ENCODE data around the gene FANCM.
"Not testable (repeated sequence)": the region's sequence is repeated elsewhere in the genome, so short reads cannot be mapped to it uniquely, and the experiment has no call there.

Gene FANCM

GRCh38 chr14:45140661-45141187, 5.0 kb downstream of the FANCM start:
- DNase-seq (ENCODE audit: low read depth): no peak

- DNase-seq (ENCODE audit: low read depth): not testable (repeated sequence)
Observed at GRCh38 chr14:45142083-45142482, 6.4 kb downstream of the FANCM start.

DNA sequence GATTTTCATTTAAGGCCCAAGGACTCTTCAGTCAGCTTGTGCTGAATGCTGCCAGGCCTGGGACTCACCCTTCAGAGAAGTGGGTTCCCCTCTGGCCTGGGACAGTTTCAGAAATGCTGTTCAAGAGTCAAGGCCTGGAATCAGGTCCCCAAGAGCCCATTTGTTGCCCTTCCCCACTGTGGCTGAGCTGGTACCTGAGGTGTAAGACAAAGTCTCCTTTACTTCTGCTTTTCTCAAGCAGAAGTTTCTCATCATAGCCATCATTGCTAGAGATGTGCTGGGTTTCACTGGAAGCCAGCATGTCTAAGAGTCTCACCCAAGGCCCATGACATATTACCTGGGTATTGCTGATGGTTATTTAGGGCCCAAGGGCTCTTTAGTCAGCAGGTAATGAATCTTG, 8.9 kb downstream of the FANCM start:
- DNase-seq (ENCODE audit: low read depth): no peak

GRCh38 chr14:45145214-45145613, 9.5 kb downstream of the FANCM start:
- DNase-seq (ENCODE audit: low read depth): no peak

DNA sequence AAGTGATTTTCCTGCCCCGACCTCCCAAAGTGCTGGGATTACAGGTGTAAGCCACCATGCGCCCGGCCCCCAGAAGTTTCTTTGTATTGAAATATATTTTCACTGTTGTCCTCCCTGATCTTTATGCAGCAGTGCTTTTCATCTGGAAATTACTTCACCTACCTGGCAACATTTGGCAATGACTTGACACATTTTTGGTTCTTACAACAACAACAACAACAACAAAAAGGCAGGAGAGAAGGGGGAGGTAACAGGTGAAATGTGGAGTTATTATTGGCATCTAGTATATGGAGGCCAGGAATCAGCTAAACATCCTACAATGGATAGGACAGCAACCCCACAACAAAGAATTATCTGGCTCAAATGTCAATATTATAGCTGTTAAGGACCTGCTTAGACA, 13.9 kb downstream of the FANCM start:
- no peak for DNase-seq (ENCODE audit: low read depth)

DNA sequence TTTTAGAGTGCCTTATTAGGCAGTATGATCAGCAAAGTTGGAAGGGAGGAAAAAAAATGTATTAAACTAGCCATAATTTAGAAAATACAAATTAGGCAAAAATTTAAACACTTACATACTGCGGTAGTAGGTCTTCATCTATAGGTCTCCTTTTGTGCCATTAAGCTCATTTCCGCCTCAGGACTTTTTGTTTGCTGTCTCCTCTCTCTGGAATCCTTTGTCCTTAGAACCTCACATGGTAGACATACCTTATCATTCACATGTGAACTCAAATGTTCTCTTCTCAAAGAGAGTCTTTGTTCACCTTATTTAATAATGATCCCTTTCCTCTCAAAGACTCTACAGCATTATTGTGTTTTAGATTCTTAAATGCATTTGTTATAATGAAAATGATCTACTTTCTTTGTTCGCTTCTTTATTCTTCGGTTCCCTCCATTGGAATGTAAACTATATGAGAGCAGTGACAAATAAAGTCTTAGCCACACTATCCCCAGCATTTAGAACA, 14.7 kb downstream of the FANCM start:
- no peak for DNase-seq (ENCODE audit: low read depth)

DNA sequence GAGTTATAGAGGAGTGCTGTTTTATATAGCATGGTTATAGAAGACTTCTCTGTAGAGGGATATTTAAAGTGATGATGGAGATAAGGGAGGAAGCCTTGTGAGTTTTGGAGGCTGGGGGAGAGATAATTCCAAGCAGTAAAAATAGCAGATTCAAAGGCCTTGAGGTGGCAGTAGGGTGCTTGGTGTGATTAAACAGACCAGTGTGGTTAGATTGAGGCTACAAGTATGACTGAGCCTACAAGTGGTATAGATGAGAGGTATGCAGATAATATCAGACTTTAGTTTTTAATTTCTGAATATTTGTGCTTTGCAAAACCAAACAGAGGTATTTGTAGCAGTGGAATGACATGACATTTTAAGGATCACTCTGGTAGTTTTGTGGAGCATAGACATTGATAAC, 20.3 kb downstream of the FANCM start:
- no peak for DNase-seq (ENCODE audit: low read depth)

- DNase-seq (ENCODE audit: low read depth): no peak
Observed at GRCh38 chr14:45169906-45170305, 34.2 kb downstream of the FANCM start.

- DNase-seq (ENCODE audit: low read depth): no peak
Observed at GRCh38 chr14:45177076-45177475, 41.3 kb downstream of the FANCM start.

- no peak for DNase-seq (ENCODE audit: low read depth)
Observed at GRCh38 chr14:45181329-45181728, 45.6 kb downstream of the FANCM start.

DNA sequence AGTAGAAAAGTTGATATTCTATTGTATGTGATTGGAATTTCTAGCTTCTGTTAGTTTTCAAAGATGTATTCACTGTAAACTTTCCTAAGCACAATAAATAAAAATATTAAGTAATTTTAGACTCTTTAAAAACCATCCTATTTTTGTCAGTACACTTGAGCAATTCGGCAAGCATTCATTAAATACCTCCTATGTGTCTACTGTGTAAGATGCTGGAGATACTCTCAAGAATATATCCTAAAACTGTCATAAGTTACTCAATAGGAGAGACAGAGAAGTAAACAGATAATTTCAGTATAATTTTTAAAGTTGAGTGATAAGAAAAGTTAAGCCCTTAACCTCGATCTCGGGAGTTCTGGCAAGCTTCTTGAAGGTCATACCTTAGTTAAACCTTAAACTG, 46.1 kb downstream of the FANCM start:
- no peak for DNase-seq (ENCODE audit: low read depth)

DNA sequence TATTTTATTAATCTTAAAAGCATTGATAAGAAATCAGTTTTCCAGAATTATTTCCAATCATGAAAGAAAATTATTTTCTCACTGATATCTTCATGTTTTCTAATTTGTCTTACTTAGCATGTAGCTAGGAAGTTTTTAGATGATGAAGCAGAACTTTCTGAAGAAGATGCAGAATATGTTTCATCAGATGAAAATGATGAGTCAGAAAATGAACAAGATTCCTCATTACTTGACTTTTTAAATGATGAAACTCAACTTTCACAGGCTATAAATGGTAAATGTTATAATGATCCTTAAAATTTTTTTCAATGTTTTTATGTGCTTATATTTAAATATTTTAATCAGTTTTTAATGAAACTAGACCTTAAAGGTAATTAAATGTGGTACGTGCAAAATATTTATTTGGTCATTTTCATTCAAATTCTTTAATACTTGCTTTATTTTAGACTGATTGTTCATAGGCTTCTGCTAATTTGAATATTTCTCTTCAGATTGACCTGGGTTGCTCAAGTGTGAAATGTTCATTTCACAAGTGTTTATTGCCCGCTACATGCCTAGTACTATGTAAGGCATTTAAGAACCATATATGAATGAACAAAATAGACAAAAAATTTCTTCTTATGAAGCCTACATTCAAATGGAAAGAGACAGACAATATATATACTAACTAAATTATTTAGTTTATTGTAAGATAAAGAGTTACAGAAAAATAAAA, 49.5 kb downstream of the FANCM start:
- no peak for DNase-seq (ENCODE audit: low read depth)

DNA sequence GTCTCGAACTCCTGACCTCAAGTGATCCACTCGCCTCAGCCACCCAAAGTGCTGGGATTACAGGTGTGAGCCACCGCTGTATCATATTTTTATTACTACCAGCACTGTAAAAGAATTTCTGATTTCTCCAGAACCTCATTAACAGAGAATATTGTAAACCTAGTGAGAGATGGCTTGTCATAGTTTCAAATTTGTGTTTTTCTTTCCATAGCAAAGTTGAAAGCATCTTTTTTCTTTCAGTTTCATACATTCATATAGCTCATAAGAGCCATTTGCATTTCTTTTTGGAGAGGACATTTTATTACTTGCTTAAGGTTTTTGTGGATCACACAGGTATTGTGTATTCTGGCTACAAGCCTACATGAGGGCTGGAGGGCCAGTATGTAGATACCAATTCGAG, 59.2 kb downstream of the FANCM start:
- no peak for DNase-seq (ENCODE audit: low read depth)

DNA sequence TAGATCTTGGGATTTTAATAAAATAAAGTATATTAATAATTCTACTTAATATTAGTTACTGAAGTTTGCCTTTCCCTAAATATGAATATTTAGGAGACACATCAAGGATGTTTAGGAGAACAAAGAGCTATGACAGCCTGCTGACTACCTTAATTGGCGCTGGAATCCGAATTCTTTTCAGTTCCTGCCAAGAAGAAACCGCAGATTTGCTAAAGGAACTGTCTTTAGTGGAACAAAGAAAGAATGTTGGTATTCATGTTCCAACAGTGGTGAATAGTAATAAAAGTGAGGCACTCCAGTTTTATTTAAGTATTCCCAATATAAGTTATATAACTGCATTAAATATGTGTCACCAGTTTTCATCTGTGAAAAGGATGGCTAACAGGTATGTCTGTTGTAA, 62.8 kb downstream of the FANCM start:
- no peak for DNase-seq (ENCODE audit: low read depth)

DNA sequence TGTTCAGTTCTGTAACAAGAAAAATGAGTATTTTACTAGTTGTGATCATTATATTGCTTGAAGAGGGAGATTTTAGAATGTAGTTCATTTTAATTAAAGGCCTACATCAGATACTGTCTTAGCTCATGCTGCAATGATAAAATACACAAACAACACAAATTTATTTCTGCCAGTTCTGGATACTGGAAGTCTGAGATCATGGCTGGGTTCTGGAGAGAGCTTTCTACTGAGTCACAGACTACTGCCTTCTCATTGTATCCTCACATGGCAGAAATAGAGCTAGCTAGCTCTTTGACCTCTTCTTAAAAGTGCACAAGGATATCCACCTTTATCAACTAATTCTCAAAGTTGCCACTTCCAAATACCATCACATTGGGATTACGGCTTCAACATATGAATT, 63.5 kb downstream of the FANCM start:
- no peak for DNase-seq (ENCODE audit: low read depth)

DNA sequence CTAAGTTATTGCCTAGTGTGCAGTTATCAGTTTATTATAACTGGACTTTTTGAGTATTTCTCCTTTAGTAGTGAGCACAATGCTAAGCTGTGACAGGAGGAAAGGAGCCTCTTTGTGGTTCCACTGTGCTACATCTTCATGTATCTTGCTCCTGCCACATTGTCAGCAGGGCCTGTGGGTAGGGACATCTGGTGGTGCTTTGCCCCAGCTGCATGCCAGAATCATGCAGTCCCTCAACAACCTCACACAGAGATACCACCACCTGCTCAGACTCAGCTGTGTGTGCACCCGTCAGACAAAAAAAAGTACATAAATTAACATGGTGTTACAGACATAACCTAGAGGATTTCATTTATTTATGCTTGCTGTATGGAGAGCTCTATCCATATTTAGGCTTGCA, 66.2 kb downstream of the FANCM start:
- no peak for DNase-seq (ENCODE audit: low read depth)

DNA sequence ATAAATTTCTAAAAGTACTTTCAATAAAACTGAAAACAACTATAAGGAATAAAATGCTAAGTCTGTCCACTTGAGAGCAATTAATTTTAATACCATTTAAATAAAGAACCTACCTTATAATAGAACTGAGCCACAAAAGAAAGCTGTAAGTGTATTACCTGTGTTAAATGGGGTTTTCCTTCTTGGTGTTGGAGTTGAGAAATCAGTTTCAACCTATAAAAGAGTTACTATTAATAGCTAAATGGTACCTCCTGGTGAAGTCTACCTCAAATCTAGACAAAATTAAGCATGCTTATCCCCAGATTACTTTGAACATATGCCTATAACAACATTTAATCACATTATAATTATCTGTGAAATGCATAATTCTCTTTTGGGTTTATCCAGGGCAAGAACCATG, 68.5 kb downstream of the FANCM start:
- DNase-seq (ENCODE audit: low read depth): no peak

- DNase-seq (ENCODE audit: low read depth): no peak
Observed at GRCh38 chr14:45210159-45210558, 74.4 kb downstream of the FANCM start.

DNA sequence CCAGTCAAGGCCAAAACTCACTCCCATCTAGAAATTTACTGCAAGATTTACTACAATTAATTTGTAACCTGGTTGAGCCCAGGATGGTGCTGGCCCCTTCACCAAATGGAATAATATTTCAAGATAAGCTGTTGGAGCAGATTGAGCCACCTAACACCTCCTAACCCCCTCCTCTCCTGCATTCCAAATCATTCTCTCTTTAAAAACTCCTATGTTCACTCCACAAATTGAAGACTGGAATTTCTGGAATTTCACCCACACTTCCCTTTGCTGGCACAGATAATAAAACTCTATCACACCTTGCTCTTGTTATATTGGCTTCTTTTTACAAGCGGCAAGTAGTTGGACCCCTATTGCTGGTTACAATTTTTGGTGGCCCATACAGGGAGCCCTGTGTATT, 75.6 kb downstream of the FANCM start:
- DNase-seq (ENCODE audit: low read depth): no peak

DNA sequence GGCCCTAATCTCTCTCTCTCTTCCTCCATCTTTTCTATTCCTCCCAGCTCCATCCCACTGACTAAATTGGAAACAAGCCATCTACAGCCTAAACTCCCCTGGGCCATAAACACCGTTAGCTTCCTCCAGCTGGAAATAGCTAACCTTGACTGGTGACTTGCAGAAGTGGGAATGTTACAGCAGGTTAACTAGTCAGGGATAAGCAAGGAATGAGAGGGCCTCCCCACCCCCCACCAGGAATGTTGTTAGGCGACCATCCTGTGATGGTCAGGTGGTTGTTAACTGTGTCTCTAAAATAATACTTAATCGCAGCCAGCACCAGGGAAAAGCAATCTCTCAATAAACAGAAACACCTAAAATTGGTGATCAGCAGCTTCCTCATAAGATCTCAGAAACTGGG, 76.5 kb downstream of the FANCM start:
- DNase-seq (ENCODE audit: low read depth): no peak

DNA sequence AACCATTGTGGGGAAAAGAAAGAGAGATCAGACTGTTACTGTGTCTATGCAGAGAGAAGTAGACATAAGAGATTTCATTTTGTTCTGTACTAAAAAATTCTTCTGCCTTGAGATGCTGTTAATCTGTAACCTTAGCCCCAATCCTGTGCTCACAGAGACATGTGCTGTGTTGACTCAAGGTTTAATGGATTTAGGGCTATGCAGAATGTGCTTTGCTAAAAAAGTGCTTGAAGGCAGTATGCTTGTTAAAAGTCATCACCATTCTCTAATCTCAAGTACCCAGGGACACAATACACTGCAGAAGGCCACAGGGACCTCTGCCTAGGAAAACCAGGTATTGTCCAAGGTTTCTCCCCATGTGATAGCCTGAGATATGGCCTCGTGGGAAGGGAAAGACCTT, 78.0 kb downstream of the FANCM start:
- DNase-seq (ENCODE audit: low read depth): not testable (repeated sequence)

DNA sequence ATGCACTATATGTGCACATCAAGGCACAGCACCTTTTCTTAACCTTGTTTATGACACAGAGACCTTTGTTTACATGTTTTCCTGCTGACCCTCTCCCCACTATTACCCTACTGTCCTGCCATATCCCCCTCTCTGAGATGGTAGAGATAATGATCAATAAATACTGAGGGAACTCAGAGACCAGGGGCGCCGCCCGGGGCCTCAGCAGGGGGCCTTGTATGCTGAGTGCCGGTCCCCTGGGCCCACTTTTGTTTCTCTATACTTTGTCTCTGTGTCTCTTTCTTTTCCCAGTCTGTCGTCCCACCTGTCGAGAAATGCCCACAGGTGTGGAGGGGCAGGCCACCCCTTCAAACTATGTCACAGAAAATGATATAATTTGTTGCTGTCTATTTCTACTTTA, 78.6 kb downstream of the FANCM start:
- DNase-seq (ENCODE audit: low read depth): not testable (repeated sequence)

- DNase-seq (ENCODE audit: low read depth): no peak
Observed at GRCh38 chr14:45222485-45223262, 86.9 kb downstream of the FANCM start.
